Mammary epithelial cell (primary cell): ENCODE measurements around the gene SAP30BP.

ENCODE experiments used
- EZH2 ChIP-seq: IDR thresholded peaks from 2 replicates; pipeline ENCODE4 v1.6.1; 2012; ENCODE audit warnings: low read length, inconsistent platforms, borderline replicate concordance
- TF ChIP-seq, protein P1 (sequence below), 2 donors: IDR thresholded peaks in 1 of 2; conservative IDR thresholded peaks in 1 of 2; 2 replicates each; pipeline ENCODE4 v1.5.1; 2011 to 2012; ENCODE audit warnings: inconsistent platforms in 2 of 2, low read length in 2 of 2, mild to moderate bottlenecking in 2 of 2, control low read depth in 1 of 2, low read depth in 1 of 2; ENCODE audit not compliant: insufficient read depth in 1 of 2; ENCODE audit errors: extremely low read depth in 1 of 2

DNA sequence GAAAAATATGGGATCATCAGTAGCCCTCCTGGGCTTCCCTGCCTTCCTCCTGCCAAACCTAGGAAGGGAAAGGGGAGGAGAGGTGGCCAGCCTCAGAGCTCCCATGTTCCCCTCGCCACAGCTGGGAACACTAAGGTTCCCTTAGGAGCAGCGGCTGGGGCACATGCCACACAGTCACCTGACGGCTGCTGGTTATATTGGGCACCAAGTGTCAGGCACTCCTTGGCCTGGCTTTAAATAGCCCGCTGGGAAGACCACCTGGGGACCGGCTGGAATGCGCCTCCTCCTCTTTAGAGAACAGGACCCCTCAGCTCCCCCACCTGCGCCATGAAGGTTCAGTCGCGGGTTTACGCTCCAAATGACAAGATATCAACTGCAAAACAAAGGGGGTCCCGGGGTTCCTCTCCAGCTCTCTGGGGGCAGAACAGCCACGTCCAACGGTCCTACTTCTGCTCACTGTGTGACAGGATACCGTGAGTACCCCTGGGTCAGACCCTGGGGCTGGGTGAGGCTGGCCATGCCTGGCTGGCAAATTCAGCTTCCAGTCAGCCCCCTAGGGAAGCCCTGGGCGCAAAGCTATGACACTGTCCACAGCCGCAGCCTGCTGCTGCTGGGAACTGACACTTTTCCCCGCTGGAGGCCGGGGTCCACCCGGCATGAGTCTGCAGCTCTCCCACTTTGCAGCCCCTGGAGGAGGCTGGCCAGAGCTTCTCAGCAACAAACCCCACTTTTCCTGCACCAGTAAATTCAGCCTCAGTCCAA lies 30.6 kb upstream of the SAP30BP start:
- no peak for TF ChIP-seq EZH2
- TF ChIP-seq, protein P1, sequence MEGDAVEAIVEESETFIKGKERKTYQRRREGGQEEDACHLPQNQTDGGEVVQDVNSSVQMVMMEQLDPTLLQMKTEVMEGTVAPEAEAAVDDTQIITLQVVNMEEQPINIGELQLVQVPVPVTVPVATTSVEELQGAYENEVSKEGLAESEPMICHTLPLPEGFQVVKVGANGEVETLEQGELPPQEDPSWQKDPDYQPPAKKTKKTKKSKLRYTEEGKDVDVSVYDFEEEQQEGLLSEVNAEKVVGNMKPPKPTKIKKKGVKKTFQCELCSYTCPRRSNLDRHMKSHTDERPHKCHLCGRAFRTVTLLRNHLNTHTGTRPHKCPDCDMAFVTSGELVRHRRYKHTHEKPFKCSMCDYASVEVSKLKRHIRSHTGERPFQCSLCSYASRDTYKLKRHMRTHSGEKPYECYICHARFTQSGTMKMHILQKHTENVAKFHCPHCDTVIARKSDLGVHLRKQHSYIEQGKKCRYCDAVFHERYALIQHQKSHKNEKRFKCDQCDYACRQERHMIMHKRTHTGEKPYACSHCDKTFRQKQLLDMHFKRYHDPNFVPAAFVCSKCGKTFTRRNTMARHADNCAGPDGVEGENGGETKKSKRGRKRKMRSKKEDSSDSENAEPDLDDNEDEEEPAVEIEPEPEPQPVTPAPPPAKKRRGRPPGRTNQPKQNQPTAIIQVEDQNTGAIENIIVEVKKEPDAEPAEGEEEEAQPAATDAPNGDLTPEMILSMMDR (conservative IDR thresholded peaks at IDR 0.05 in 1 of 2, IDR thresholded peaks at IDR 0.05 in 1 of 2; ENCODE audit: extremely low read depth in 1 of 2, insufficient read depth in 1 of 2, low read depth in 1 of 2, low read length in 2 of 2): no peak
